ENCODE results near the gene TM4SF20. TPM values are rescaled to one million over a fixed set of nuclear protein-coding genes. Genes with fewer than 3 reads are reported as not detected.

TM4SF20 gene
- total RNA-seq, 4 donors from 2014 or later, result not detected

- DNase-seq (ENCODE audit: low spot score in 2 of 2), result no peak
- H3K4me3 ChIP-seq (ENCODE audit: low read depth, poor library complexity, severe bottlenecking), result no peak overlapping the region
- intact Hi-C loops (cut with DNase I; ENCODE audit: low total_unique reads), result no loop called here
- WGBS, 2 donors, result 52 to 67% methylated on average over 8 of the region's 8 CpGs
- no peak for TF ChIP-seq POLR2A (IDR thresholded peaks at IDR 0.05)
- no peak for TF ChIP-seq CTCF (IDR thresholded peaks at IDR 0.05)
Observed at GRCh38 chr2:227377467-227378351, 1.4 kb downstream of the TM4SF20 start.

GRCh38 chr2:227376656-227377396, 2.3 kb downstream of the TM4SF20 start:
- no peak for DNase-seq (ENCODE audit: low spot score in 2 of 2)
- TF ChIP-seq CTCF (IDR thresholded peaks at IDR 0.05), result no peak
- no peak for TF ChIP-seq POLR2A (IDR thresholded peaks at IDR 0.05)
- no peak overlapping the region for H3K4me3 ChIP-seq (ENCODE audit: low read depth, poor library complexity, severe bottlenecking)
- intact Hi-C loops (cut with DNase I; ENCODE audit: low total_unique reads), result no loop called here
- WGBS, 2 donors, result 69 to 75% methylated on average over 9 of the region's 9 CpGs

- intact Hi-C loops (cut with DNase I; ENCODE audit: low total_unique reads), result no loop called here
- no peak for DNase-seq (ENCODE audit: low spot score in 2 of 2)
- no peak overlapping the region for H3K4me3 ChIP-seq (ENCODE audit: low read depth, poor library complexity, severe bottlenecking)
- 65 to 68% methylated on average over 6 of the region's 6 CpGs for WGBS, 2 donors
- TF ChIP-seq CTCF (IDR thresholded peaks at IDR 0.05), result no peak
- no peak for TF ChIP-seq POLR2A (IDR thresholded peaks at IDR 0.05)
Observed at GRCh38 chr2:227374158-227374557, 4.9 kb downstream of the TM4SF20 start.

- 86% methylated on average over 10 of the region's 10 CpGs for WGBS, 2 donors
- intact Hi-C loops (cut with DNase I; ENCODE audit: low total_unique reads), result no loop called here
- no peak for DNase-seq (ENCODE audit: low spot score in 2 of 2)
- H3K4me3 ChIP-seq (ENCODE audit: low read depth, poor library complexity, severe bottlenecking), result no peak overlapping the region
- TF ChIP-seq POLR2A (IDR thresholded peaks at IDR 0.05) (no peak), CTCF (IDR thresholded peaks at IDR 0.05) (no peak)
Observed at GRCh38 chr2:227373389-227373788, 5.7 kb downstream of the TM4SF20 start.

- no peak overlapping the region for H3K4me3 ChIP-seq (ENCODE audit: low read depth, poor library complexity, severe bottlenecking)
- TF ChIP-seq POLR2A (IDR thresholded peaks at IDR 0.05) (no peak), CTCF (IDR thresholded peaks at IDR 0.05) (no peak)
- intact Hi-C loops (cut with DNase I; ENCODE audit: low total_unique reads), result no loop called here
- DNase-seq (ENCODE audit: low spot score in 2 of 2), result peak in 1 of 2 donors; percentile 30
- 66 to 71% methylated on average over 9 of the region's 9 CpGs for WGBS, 2 donors
Observed at GRCh38 chr2:227370791-227371312, 8.3 kb downstream of the TM4SF20 start.

Measured in lower leg skin (tissue), 4 donors.